ENCODE measurements around the gene CNGA2. TPM values are rescaled to one million over a fixed set of nuclear protein-coding genes. Genes with fewer than 3 reads are reported as not detected.

Gene CNGA2
- total and polyA plus RNA-seq, 2 of the 4 experiments (the other 2 are of a cell fraction): not detected

- Histone ChIP-seq H3K79me1 (ENCODE audit: low read depth in 1 of 2, low read length in 2 of 2) (no peaks in the 10 kb centered on the region), H2BK120ac (ENCODE audit: low read depth, low read length) (no peak overlapping the region), H4K91ac (ENCODE audit: insufficient read depth, low read depth, low read length) (no peak overlapping the region), H3K4ac (ENCODE audit: low read depth, low read length) (no peak overlapping the region), H3K56ac (ENCODE audit: extremely low read depth, insufficient read depth, low read length) (no peak overlapping the region), H2AK5ac (ENCODE audit: low read depth, low read length) (no peak overlapping the region), H3K9me1 (ENCODE audit: insufficient read depth, low read length) (no peaks in the 10 kb centered on the region), H3K9me3 (ENCODE audit: control insufficient read depth, insufficient read depth, low read length) (no peaks in the 10 kb centered on the region; the same call in 1 of the 2 replicates), H3K27me3 (ENCODE audit: control insufficient read depth, insufficient read depth, low read length) (no peaks in the 10 kb centered on the region), H3K9ac (ENCODE audit: low read depth, low read length) (no peak overlapping the region), H4K5ac (ENCODE audit: low read depth, low read length) (no peak overlapping the region), H3K4me3 (ENCODE audit: insufficient read depth, low read depth, low read length) (no peak overlapping the region), H2AFZ (replicated peaks; ENCODE audit: low read length, poor library complexity) (no peak overlapping the region), H3K18ac (ENCODE audit: low read depth, low read length) (no peak overlapping the region), H3K4me2 (ENCODE audit: low read depth, low read length) (no peak overlapping the region), H2BK5ac (ENCODE audit: low read depth, low read length, poor library complexity, severe bottlenecking) (no peak overlapping the region), H3K23ac (ENCODE audit: low read depth, low read length) (no peak overlapping the region), H3K36me3 (ENCODE audit: control insufficient read depth, insufficient read depth, low read length) (no peaks in the 10 kb centered on the region), H2BK15ac (ENCODE audit: low read depth, low read length) (no peak overlapping the region), H4K8ac (ENCODE audit: low read depth in 2 of 2, low read length in 2 of 2) (no peak overlapping the region), H3K14ac (replicated peaks; ENCODE audit: low read depth, low read length) (no peak overlapping the region), H2BK20ac (ENCODE audit: low read depth, low read length) (no peak overlapping the region), H3K27ac (ENCODE audit: insufficient read depth, low read length) (no peak overlapping the region), H4K20me1 (ENCODE audit: insufficient read depth, low read length) (no peaks in the 10 kb centered on the region), H3K4me1 (ENCODE audit: control insufficient read depth, insufficient read depth, low read length) (no peaks in the 10 kb centered on the region), H2AK9ac (replicated peaks; ENCODE audit: low read depth, low read length, poor library complexity) (no peak overlapping the region)
- no peak for ATAC-seq (ENCODE audit: low read depth)
- in situ Hi-C loops (cut with MboI; ENCODE audit: low sequenced_read_pairs) (no loop called here), intact Hi-C loops (cut with micrococcal nuclease) (no loop called here), dilution Hi-C loops (cut with HindIII; ENCODE audit: low sequenced_read_pairs, unreplicated experiment) (no loop called here)
- ChIA-PET POLR2A (ENCODE audit: unreplicated experiment) (no interaction called here), CTCF (no interaction called here)
- DNase-seq: no peak
- TF ChIP-seq MAFK (IDR thresholded peaks at IDR 0.05; ENCODE audit: low read depth, low read length) (no peak), CHD1 (IDR thresholded peaks at IDR 0.05; ENCODE audit: low read depth, low read length) (no peak), CTCF (conservative IDR thresholded peaks at IDR 0.05; ENCODE audit: low read depth, low read length) (no peak), FOS (IDR thresholded peaks at IDR 0.05; ENCODE audit: low read depth, low read length) (no peak)
- no CpG with 5 or more reads among the region's 1 CpG for WGBS, 2 experiments (ENCODE audit: extremely low coverage in 2 of 2, insufficient read length in 1 of 2)
- no TSS peak for BruUV-seq (replicated peaks)
These were observed 9.3 kb upstream of the CNGA2 start for GRCh38 chrX:151725338-151725614.

All from IMR-90 (cell line).